ENCODE measurements around the gene TTLL9. TPM values are rescaled to one million over a fixed set of nuclear protein-coding genes. Genes with fewer than 3 reads are reported as not detected.

Gene TTLL9
- total RNA-seq, 1 experiment from 2014 or later = 2.1 TPM

DNA sequence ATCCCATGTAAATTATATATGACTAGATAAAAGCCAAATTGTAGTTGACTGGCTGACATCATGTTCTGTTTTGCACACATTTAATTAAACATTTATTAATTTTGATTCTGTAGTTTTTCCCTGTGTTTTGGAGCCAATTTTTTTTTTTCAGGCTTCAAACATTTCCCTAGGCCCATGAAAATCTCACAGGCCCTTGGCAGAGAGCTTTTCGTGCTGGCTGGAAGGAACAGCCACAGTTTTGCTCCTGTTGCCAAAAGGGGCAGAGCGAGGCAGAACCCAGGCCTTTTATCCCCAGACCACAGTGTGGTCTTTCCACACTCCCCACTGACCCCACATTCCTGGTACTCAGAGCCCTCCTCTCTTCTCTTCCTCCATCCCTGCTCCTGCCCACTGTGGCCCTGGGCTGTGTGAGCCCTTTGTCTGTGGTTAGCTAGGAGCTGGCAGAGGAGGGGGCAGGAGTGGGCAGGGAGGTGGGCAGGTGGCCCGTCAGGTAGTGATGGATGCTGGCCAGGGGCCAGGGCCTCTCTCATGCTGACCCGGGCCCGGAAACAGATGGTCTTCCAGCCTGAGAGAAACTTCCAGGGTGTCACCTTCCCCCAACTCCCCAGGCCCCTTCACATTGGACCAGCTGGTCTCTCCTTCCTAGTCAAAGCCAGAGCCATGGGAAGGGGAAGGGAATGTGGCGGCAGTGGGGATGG lies 120.4 kb downstream of the TTLL9 start:
- Histone ChIP-seq H3K27ac (ENCODE audit: low read length) (peak overlapping the region; percentile 52), H3K27me3 (ENCODE audit: control insufficient read depth, insufficient read depth, low read length) (no peaks in the 10 kb centered on the region), H3K36me3 (ENCODE audit: control insufficient read depth, insufficient read depth, low read length) (no peaks in the 10 kb centered on the region), H3K4me3 (ENCODE audit: low read depth in 2 of 2, low read length in 2 of 2) (no peak overlapping the region), H3K4me1 (ENCODE audit: control insufficient read depth, insufficient read depth, low read length) (peaks cover 30% of the 10 kb centered on the region), H3K9me3 (ENCODE audit: control insufficient read depth, insufficient read depth, low read depth, low read length) (no peaks in the 10 kb centered on the region)
- ChIA-PET POLR2A (no interaction called here), CTCF (interaction anchor here (0.6 to 1.2 kb wide), 3 partner anchors 34 to 159 kb away, joined by 3 to 11 read pairs (median 3); partner anchors contain the start of gene PDRG1)
- no TSS peak for BruUV-seq (replicated peaks)
- no peak for ATAC-seq
- TF ChIP-seq SIN3A (IDR thresholded peaks at IDR 0.05; ENCODE audit: borderline replicate concordance, insufficient read depth, low read depth, low read length) (no peak), REST (IDR thresholded peaks at IDR 0.05; ENCODE audit: insufficient read depth in 1 of 2, low read depth in 2 of 2, low read length in 1 of 2) (no peak), POLR2AphosphoS5 (IDR thresholded peaks at IDR 0.05; ENCODE audit: low read depth, low read length) (no peak), TCF7L2 (IDR thresholded peaks at IDR 0.05; ENCODE audit: low read depth, low read length) (no peak)
- TF ChIP-seq, protein P1, sequence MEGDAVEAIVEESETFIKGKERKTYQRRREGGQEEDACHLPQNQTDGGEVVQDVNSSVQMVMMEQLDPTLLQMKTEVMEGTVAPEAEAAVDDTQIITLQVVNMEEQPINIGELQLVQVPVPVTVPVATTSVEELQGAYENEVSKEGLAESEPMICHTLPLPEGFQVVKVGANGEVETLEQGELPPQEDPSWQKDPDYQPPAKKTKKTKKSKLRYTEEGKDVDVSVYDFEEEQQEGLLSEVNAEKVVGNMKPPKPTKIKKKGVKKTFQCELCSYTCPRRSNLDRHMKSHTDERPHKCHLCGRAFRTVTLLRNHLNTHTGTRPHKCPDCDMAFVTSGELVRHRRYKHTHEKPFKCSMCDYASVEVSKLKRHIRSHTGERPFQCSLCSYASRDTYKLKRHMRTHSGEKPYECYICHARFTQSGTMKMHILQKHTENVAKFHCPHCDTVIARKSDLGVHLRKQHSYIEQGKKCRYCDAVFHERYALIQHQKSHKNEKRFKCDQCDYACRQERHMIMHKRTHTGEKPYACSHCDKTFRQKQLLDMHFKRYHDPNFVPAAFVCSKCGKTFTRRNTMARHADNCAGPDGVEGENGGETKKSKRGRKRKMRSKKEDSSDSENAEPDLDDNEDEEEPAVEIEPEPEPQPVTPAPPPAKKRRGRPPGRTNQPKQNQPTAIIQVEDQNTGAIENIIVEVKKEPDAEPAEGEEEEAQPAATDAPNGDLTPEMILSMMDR (IDR thresholded peaks at IDR 0.05) = no peak
- no peak for DNase-seq (ENCODE audit: low read depth, low spot score)
- in situ Hi-C loops (cut with HindIII; ENCODE audit: low pct_unique_long_range_greater_than_20kb, low sequenced_read_pairs) = no loop called here
- intact Hi-C loops (cut with micrococcal nuclease; ENCODE audit: unreplicated experiment) = no loop called here

DNA sequence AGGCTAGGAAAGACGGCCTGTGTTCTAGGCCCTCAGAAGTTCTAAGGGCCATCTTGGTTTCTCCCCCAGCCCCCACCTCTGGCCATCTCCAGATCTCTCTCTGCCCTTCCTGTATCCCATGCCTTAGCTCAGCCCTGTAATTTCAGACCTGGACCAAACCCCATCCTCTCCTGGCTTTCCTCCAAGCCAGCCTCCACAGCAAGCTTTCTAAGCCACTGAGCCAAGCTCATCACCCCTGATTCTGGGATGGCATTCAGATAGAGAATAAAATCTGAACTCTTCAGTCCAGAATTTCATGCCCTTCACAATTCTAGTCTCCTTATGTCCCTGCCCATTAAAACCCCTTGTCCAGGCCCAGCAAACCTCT lies 120.9 kb downstream of the TTLL9 start:
- Histone ChIP-seq H3K9me3 (ENCODE audit: control insufficient read depth, insufficient read depth, low read depth, low read length) (no peaks in the 10 kb centered on the region), H3K27ac (ENCODE audit: low read length) (peak overlapping the region; percentile 52), H3K4me3 (ENCODE audit: low read depth in 2 of 2, low read length in 2 of 2) (no peak overlapping the region), H3K4me1 (ENCODE audit: control insufficient read depth, insufficient read depth, low read length) (peaks cover 30% of the 10 kb centered on the region), H3K27me3 (ENCODE audit: control insufficient read depth, insufficient read depth, low read length) (no peaks in the 10 kb centered on the region), H3K36me3 (ENCODE audit: control insufficient read depth, insufficient read depth, low read length) (no peaks in the 10 kb centered on the region)
- BruUV-seq (replicated peaks) = no TSS peak
- CTCF ChIA-PET = interaction anchor here (0.6 to 1.2 kb wide), 3 partner anchors 34 to 160 kb away, joined by 3 to 11 read pairs (median 3); partner anchors contain the start of gene PDRG1
- in situ Hi-C loops (cut with HindIII; ENCODE audit: low pct_unique_long_range_greater_than_20kb, low sequenced_read_pairs) (no loop called here), intact Hi-C loops (cut with micrococcal nuclease; ENCODE audit: unreplicated experiment) (no loop called here)
- POLR2A ChIA-PET = no interaction called here
- ATAC-seq = no peak
- TF ChIP-seq POLR2AphosphoS5 (IDR thresholded peaks at IDR 0.05; ENCODE audit: low read depth, low read length) (no peak), SIN3A (IDR thresholded peaks at IDR 0.05; ENCODE audit: borderline replicate concordance, insufficient read depth, low read depth, low read length) (no peak), REST (IDR thresholded peaks at IDR 0.05; ENCODE audit: insufficient read depth in 1 of 2, low read depth in 2 of 2, low read length in 1 of 2) (no peak), TCF7L2 (IDR thresholded peaks at IDR 0.05; ENCODE audit: low read depth, low read length) (no peak)
- TF ChIP-seq, protein P1 (IDR thresholded peaks at IDR 0.05) = no peak
- DNase-seq (ENCODE audit: low read depth, low spot score) = no peak

All from Panc1 (cell line).